HepG2 (cell line): ENCODE measurements around the gene S100A11. TPM values are rescaled to one million over a fixed set of nuclear protein-coding genes. Genes with fewer than 3 reads are reported as not detected.

Experiments used
- ATF7 ChIP-seq, 2 experiments: fragments of 450-650 bp in 1 of 2; sonication (generic) in 1 of 2; formaldehyde crosslinking in 1 of 2; IDR thresholded peaks; 2 replicates each; pipeline versions ENCODE4 v1.4.0 to v1.6.1; 2016 to 2020; ENCODE audit warnings: antibody characterized with exemption in 1 of 2, mild to moderate bottlenecking in 1 of 2, missing genetic modification reagents in 1 of 2
- CBFB ChIP-seq: sonication (generic); formaldehyde crosslinking; IDR thresholded peaks from 2 replicates; pipeline ENCODE4 v1.4.0; 2020; ENCODE audit warnings: missing genetic modification reagents
- CEBPG ChIP-seq: IDR thresholded peaks from 2 replicates; pipeline ENCODE4 v1.6.1; 2016
- CREB1 ChIP-seq, 2 experiments: fragments of 450-650 bp in 1 of 2; IDR thresholded peaks; 2 replicates each; pipeline ENCODE4 v1.6.1; 2016 to 2017; ENCODE audit warnings: control low read depth in 1 of 2, mild to moderate bottlenecking in 1 of 2, missing compliant biosample characterization in 1 of 2, missing genetic modification characterization in 1 of 2
- CSRNP2 ChIP-seq: sonication (generic); formaldehyde crosslinking; conservative IDR thresholded peaks from 2 replicates; pipeline ENCODE4 v1.8.0; 2022; ENCODE audit warnings: low read depth, missing genetic modification reagents
- GTF3A ChIP-seq: sonication (generic); formaldehyde crosslinking; conservative IDR thresholded peaks from 2 replicates; pipeline ENCODE4 v1.4.0; 2020; ENCODE audit warnings: mild to moderate bottlenecking, missing genetic modification reagents
- HOXA3 ChIP-seq: sonication (generic); formaldehyde crosslinking; IDR thresholded peaks from 2 replicates; pipeline ENCODE4 v1.5.0; 2020; ENCODE audit warnings: missing genetic modification reagents
- MYPOP ChIP-seq: sonication (generic); formaldehyde crosslinking; IDR thresholded peaks from 2 replicates; pipeline ENCODE4 v1.8.1; 2023; ENCODE audit warnings: mild to moderate bottlenecking, moderate library complexity, missing genetic modification reagents
- TBL1XR1 ChIP-seq: fragments of 150-350 bp; IDR thresholded peaks from 2 replicates; pipeline ENCODE4 v1.6.1; 2014; ENCODE audit warnings: borderline replicate concordance, low read length; ENCODE audit not compliant: partially characterized antibody
- U2AF1 ChIP-seq: fragments of 200-400 bp; formaldehyde crosslinking; optimal IDR thresholded peaks from 2 replicates; pipeline ENCODE3; 2017; ENCODE audit warnings: mild to moderate bottlenecking, low read depth, low read length
- XRCC5 ChIP-seq: fragments of 200-400 bp; formaldehyde crosslinking; optimal IDR thresholded peaks from 2 replicates; pipeline ENCODE3; 2017; ENCODE audit warnings: mild to moderate bottlenecking, low read length
- ZNF235 ChIP-seq: sonication (generic); formaldehyde crosslinking; IDR thresholded peaks from 2 replicates; pipeline ENCODE4 v1.8.1; 2023; ENCODE audit warnings: mild to moderate bottlenecking, missing genetic modification reagents, borderline replicate concordance
- ZNF546 ChIP-seq: sonication (generic); formaldehyde crosslinking; conservative IDR thresholded peaks from 2 replicates; pipeline ENCODE4 v1.8.1; 2023; ENCODE audit warnings: mild to moderate bottlenecking, missing genetic modification reagents
- ZNF691 ChIP-seq: sonication (generic); formaldehyde crosslinking; IDR thresholded peaks from 2 replicates; pipeline ENCODE4 v1.4.0; 2020; ENCODE audit warnings: missing genetic modification reagents, low read depth, mild to moderate bottlenecking, borderline replicate concordance
- ZSCAN22 ChIP-seq: sonication (generic); formaldehyde crosslinking; IDR thresholded peaks from 2 replicates; pipeline ENCODE4 v1.4.0; 2020; ENCODE audit warnings: mild to moderate bottlenecking, missing genetic modification reagents
- polyA plus RNA-seq, 8 experiments: library from polyadenylated mRNA; depleted of rRNA in 3 of 8; stranded (reverse) in 7 of 8; unstranded in 1 of 8; fragments of >200 nt; fragmentation: Illumina TruSeq in 4 of 8; extraction: Trizol in 4 of 8; gene quantifications; 2 replicates each; pipeline versions ENCODE4 v1.2.1 to v1.2.3, GENCODE V29; 2011 to 2016; ENCODE audit warnings: low read depth in 4 of 8, missing spikeins in 1 of 8, mixed read lengths in 1 of 8; ENCODE audit not compliant: insufficient read depth in 1 of 8
- total RNA-seq, 5 experiments: library from RNA; depleted of rRNA; stranded (reverse); fragments of >200 nt; fragmentation: Illumina TruSeq; extraction: Trizol; gene quantifications; 2 replicates each; pipeline ENCODE4 v1.2.3, GENCODE V29; 2016; ENCODE audit warnings: low read depth in 1 of 5
- TF ChIP-seq, protein P1 (sequence below): sonication (generic); formaldehyde crosslinking; IDR thresholded peaks from 2 replicates; pipeline ENCODE4 v1.4.0; 2020; ENCODE audit warnings: missing genetic modification reagents, borderline replicate concordance
- TF ChIP-seq, protein P2 (sequence below): sonication (generic); formaldehyde crosslinking; IDR thresholded peaks from 2 replicates; pipeline ENCODE4 v1.8.1; 2022; ENCODE audit warnings: mild to moderate bottlenecking, missing genetic modification reagents
- TF ChIP-seq, protein P3 (sequence below): sonication (generic); formaldehyde crosslinking; IDR thresholded peaks from 2 replicates; pipeline ENCODE4 v1.4.0; 2020; ENCODE audit warnings: missing genetic modification reagents

S100A11 gene
- total and polyA plus RNA-seq, 2 of the 13 experiments (the other 11 are each of a cell fraction or from before 2014, with no cell fraction given), result 6.6 to 34.4 TPM

DNA sequence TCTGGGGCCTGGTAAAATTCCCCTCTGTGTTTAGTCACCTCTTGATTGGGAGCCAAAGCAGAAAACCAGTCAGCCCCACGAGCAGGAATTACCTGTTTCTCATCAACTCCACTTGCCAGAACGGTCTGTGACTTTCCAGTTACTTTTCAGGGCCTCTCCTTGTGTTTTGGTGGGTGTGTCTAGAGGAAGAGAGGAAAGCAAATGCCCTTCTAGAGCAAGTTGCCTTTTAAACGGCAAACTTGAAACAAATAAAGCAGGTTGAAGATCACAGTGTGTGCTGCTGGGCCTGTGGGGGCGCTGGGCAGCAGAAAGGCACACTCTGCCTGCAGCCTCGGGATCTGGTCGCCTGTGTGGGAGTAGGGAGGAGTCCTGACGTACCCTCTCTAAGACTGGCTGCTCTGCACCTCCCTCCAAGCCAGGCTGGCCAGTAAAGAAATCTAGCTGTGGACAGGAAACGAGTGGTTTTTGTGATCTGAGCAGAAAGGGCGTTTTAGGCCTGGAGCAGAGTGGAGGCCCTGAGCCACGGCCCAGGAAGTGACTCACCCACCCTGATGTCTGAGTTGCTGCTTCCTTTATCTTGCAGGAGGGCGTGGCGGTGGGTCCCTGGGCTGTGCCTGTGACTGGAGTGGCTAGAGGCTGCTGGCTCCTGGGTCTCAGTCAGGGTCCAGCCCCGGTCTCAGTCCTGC lies 11.1 kb upstream of the S100A11 start (continued):
- no peak for TF ChIP-seq CEBPG (CRISPR knock-in tag)
- TF ChIP-seq CSRNP2, result no peak
- TF ChIP-seq ZNF235 (CRISPR knock-in tag), result no peak
- no peak for TF ChIP-seq ATF7 (IDR thresholded peaks at IDR 0.05)
- 0 out of 2 replicates have a peak, but pooled peaks have one; percentile 51 for TF ChIP-seq ATF7 (CRISPR knock-in tag; IDR thresholded peaks at IDR 0.05)
- TF ChIP-seq ZNF691 (CRISPR knock-in tag), result peak; percentile 73; the same call in 1 of the 2 replicates
- TF ChIP-seq, protein P1, sequence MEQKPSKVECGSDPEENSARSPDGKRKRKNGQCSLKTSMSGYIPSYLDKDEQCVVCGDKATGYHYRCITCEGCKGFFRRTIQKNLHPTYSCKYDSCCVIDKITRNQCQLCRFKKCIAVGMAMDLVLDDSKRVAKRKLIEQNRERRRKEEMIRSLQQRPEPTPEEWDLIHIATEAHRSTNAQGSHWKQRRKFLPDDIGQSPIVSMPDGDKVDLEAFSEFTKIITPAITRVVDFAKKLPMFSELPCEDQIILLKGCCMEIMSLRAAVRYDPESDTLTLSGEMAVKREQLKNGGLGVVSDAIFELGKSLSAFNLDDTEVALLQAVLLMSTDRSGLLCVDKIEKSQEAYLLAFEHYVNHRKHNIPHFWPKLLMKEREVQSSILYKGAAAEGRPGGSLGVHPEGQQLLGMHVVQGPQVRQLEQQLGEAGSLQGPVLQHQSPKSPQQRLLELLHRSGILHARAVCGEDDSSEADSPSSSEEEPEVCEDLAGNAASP (CRISPR knock-in tag), result 0 out of 2 replicates have a peak, but pooled peaks have one; percentile 30
- TF ChIP-seq, protein P2, sequence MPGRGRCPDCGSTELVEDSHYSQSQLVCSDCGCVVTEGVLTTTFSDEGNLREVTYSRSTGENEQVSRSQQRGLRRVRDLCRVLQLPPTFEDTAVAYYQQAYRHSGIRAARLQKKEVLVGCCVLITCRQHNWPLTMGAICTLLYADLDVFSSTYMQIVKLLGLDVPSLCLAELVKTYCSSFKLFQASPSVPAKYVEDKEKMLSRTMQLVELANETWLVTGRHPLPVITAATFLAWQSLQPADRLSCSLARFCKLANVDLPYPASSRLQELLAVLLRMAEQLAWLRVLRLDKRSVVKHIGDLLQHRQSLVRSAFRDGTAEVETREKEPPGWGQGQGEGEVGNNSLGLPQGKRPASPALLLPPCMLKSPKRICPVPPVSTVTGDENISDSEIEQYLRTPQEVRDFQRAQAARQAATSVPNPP (CRISPR knock-in tag), result no peak
- no peak for TF ChIP-seq ZSCAN22 (CRISPR knock-in tag)
- 0 out of 2 replicates have a peak, but pooled peaks have one; percentile 17 for TF ChIP-seq CBFB
- TF ChIP-seq GTF3A (CRISPR knock-in tag), result no peak
- TF ChIP-seq ZNF546 (CRISPR knock-in tag), result no peak
- no peak for TF ChIP-seq TBL1XR1
- TF ChIP-seq U2AF1, result no peak
- peak; percentile 96 for TF ChIP-seq XRCC5
- 0 out of 2 replicates have a peak, but pooled peaks have one; percentile 50 for TF ChIP-seq MYPOP (CRISPR knock-in tag)
- TF ChIP-seq HOXA3 (CRISPR knock-in tag), result peak; percentile 19; the same call in 1 of the 2 replicates
- peak; percentile 48; the same call in 1 of the 2 replicates for TF ChIP-seq CREB1 (IDR thresholded peaks at IDR 0.05)
- TF ChIP-seq CREB1 (CRISPR knock-in tag; IDR thresholded peaks at IDR 0.05), result peak; percentile 57
- TF ChIP-seq, protein P3, sequence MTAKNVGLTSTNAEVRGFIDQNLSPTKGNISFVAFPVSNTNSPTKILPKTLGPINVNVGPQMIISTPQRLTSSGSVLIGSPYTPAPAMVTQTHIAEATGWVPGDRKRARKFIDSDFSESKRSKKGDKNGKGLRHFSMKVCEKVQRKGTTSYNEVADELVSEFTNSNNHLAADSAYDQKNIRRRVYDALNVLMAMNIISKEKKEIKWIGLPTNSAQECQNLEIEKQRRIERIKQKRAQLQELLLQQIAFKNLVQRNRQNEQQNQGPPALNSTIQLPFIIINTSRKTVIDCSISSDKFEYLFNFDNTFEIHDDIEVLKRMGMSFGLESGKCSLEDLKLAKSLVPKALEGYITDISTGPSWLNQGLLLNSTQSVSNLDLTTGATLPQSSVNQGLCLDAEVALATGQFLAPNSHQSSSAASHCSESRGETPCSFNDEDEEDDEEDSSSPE (CRISPR knock-in tag), result no peak; the same call in 1 of the 2 replicates
